Neutrophil (primary cell): Measurements from ENCODE around the gene TBC1D14.

Source experiments
- H3K27ac ChIP-seq: fragments of 200-600 bp; sonication (generic); 2 replicates; pipeline ENCODE4 v1.5.1; 2016; ENCODE audit warnings: mild to moderate bottlenecking, moderate library complexity
- H3K27me3 ChIP-seq: fragments of 200-600 bp; sonication (generic); 2 replicates; pipeline ENCODE4 v1.6.0; 2016; ENCODE audit warnings: mild to moderate bottlenecking
- H3K36me3 ChIP-seq: fragments of 200-600 bp; sonication (generic); 2 replicates; pipeline ENCODE4 v1.5.1; 2017
- H3K4me1 ChIP-seq, 2 experiments: fragments of 200-600 bp in 1 of 2; sonication (generic) in 1 of 2; 1 replicate in 1 of 2; 2 replicates in 1 of 2; pipeline versions ENCODE4 v1.5.1 to v1.6.1; 2013 to 2016; ENCODE audit warnings: low read depth in 1 of 2, low read length in 1 of 2, mild to moderate bottlenecking in 1 of 2, moderate library complexity in 1 of 2; ENCODE audit not compliant: control insufficient read depth in 1 of 2, insufficient read depth in 1 of 2
- H3K4me3 ChIP-seq, 2 experiments: fragments of 200-600 bp in 1 of 2; sonication (generic) in 1 of 2; 1 replicate in 1 of 2; 2 replicates in 1 of 2; pipeline ENCODE4 v1.5.1; 2013 to 2016; ENCODE audit warnings: low read depth in 1 of 2, low read length in 1 of 2, mild to moderate bottlenecking in 1 of 2, moderate library complexity in 1 of 2
- H3K9me3 ChIP-seq: fragments of 200-600 bp; sonication (generic); 2 replicates; pipeline ENCODE4 v1.5.1; 2016
- CTCF ChIP-seq: fragments of 200-600 bp; sonication (generic); IDR thresholded peaks from 2 replicates; pipeline ENCODE4 v1.5.1; 2016; ENCODE audit warnings: antibody characterized with exemption

Gene TBC1D14

GRCh38 chr4:7003176-7003878 lies 93.7 kb downstream of the TBC1D14 start:
- Histone ChIP-seq H3K4me1 (peaks cover 17 to 19% of the 10 kb centered on the region in 2 experiments), H3K9me3 (no peaks in the 10 kb centered on the region), H3K27ac (no peak overlapping the region), H3K27me3 (no peaks in the 10 kb centered on the region), H3K36me3 (peaks cover 95% of the 10 kb centered on the region), H3K4me3 (no peak overlapping the region)
- TF ChIP-seq CTCF = no peak

- Histone ChIP-seq H3K36me3 (peaks cover 100% of the 10 kb centered on the region), H3K27ac (no peak overlapping the region), H3K4me1 (peaks cover 12 to 13% of the 10 kb centered on the region in 2 experiments), H3K27me3 (no peaks in the 10 kb centered on the region), H3K9me3 (no peaks in the 10 kb centered on the region), H3K4me3 (no peak overlapping the region)
- no peak for TF ChIP-seq CTCF
Observed at GRCh38 chr4:7003879-7004240, 94.2 kb downstream of the TBC1D14 start.

GRCh38 chr4:7004331-7004730 lies 94.7 kb downstream of the TBC1D14 start:
- peaks cover 100% of the 10 kb centered on the region for H3K36me3 ChIP-seq
- TF ChIP-seq CTCF = no peak
- peaks cover 7 to 9% of the 10 kb centered on the region in 2 experiments for H3K4me1 ChIP-seq
- H3K27ac ChIP-seq = no peak overlapping the region
- no peak overlapping the region for H3K4me3 ChIP-seq
- no peaks in the 10 kb centered on the region for H3K9me3 ChIP-seq
- no peaks in the 10 kb centered on the region for H3K27me3 ChIP-seq

GRCh38 chr4:7005571-7005970 lies 95.9 kb downstream of the TBC1D14 start:
- no peaks in the 10 kb centered on the region for H3K27me3 ChIP-seq
- no peak overlapping the region for H3K27ac ChIP-seq
- peaks cover 100% of the 10 kb centered on the region for H3K36me3 ChIP-seq
- no peak overlapping the region for H3K4me3 ChIP-seq
- no peaks in the 10 kb centered on the region for H3K9me3 ChIP-seq
- no peak for TF ChIP-seq CTCF
- H3K4me1 ChIP-seq = no peaks in the 10 kb centered on the region

GRCh38 chr4:7006411-7006810 lies 96.8 kb downstream of the TBC1D14 start:
- H3K36me3 ChIP-seq = peaks cover 100% of the 10 kb centered on the region

More at GRCh38 chr4:7006411-7006810, 96.8 kb downstream of the TBC1D14 start:
- H3K27ac ChIP-seq = no peak overlapping the region
- no peaks in the 10 kb centered on the region for H3K9me3 ChIP-seq
- H3K27me3 ChIP-seq = no peaks in the 10 kb centered on the region
- no peak overlapping the region for H3K4me3 ChIP-seq
- TF ChIP-seq CTCF = no peak
- no peaks in the 10 kb centered on the region for H3K4me1 ChIP-seq
